Measurements from ENCODE around the gene THEMIS2. TPM values are rescaled to one million over a fixed set of nuclear protein-coding genes. Genes with fewer than 3 reads are reported as not detected.

Gene THEMIS2
- total RNA-seq, result 3.1 and 3.4 TPM in 2 replicates

GRCh38 chr1:27872059-27872801, at the start of gene THEMIS2:
TSS of gene THEMIS2 (plus strand) at chr1:27872544. CDS start at chr1:27872572, 28 bp downstream.

GRCh38 chr1:27830621-27831440, 41.5 kb upstream of the THEMIS2 start, which contains the start of gene PPP1R8:
TSS of gene PPP1R8 (plus strand) at chr1:27830782. CDS start at chr1:27830836, 54 bp downstream.

GRCh38 chr1:27934818-27935549, 62.6 kb downstream of the THEMIS2 start, which contains the start of gene SMPDL3B:
TSS of gene SMPDL3B (plus strand) at chr1:27935000. CDS start at chr1:27935184, 184 bp downstream.

Other genes starting within 250 kb of the THEMIS2 start
- under 0.01 and 0.19 TPM in 2 replicates for gene FGR, start 237.4 kb upstream of the THEMIS2 start, total RNA-seq
- gene IFI6, start 200.4 kb upstream of the THEMIS2 start, total RNA-seq, result 31.2 and 34.2 TPM in 2 replicates
- 7.9 and 10.1 TPM in 2 replicates for gene FAM76A, start 146.6 kb upstream of the THEMIS2 start, total RNA-seq
- 86.5 and 121 TPM in 2 replicates for gene STX12, start 99.3 kb upstream of the THEMIS2 start, total RNA-seq
- 41.4 and 44.9 TPM in 2 replicates for gene PPP1R8, start 41.8 kb upstream of the THEMIS2 start, total RNA-seq
- 26.1 and 33.0 TPM in 2 replicates for gene RPA2, start 42.0 kb downstream of the THEMIS2 start, total RNA-seq
- gene SMPDL3B, start 62.5 kb downstream of the THEMIS2 start, total RNA-seq, result 0.09 and 0.18 TPM in 2 replicates
- 3.8 and 4.4 TPM in 2 replicates for gene XKR8, start 87.4 kb downstream of the THEMIS2 start, total RNA-seq
- gene EYA3, start 216.1 kb downstream of the THEMIS2 start, total RNA-seq, result 10.0 and 10.6 TPM in 2 replicates

Data from endothelial cell of coronary artery (primary cell).